Measurements from ENCODE around the gene FTO.

DNA sequence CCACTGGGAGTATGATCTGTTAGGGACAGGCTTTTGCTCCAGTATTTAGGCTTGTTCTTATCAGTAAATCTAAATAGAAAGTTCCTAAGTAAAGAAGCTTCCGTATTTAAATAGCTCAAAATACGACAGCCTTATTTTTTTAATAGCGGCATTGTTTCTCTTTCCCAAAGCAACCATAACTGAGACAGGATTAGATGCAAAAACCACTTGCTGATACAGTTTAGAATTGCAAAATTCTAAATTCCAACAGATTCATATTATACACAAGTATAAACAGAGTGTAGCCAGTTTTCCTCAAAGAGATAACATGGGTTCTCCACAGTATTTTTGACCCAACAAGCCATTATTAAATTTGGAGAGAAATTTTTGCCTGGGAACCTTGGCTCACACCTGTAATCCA is 276.7 kb downstream of the FTO start:
- TF ChIP-seq, protein P1, sequence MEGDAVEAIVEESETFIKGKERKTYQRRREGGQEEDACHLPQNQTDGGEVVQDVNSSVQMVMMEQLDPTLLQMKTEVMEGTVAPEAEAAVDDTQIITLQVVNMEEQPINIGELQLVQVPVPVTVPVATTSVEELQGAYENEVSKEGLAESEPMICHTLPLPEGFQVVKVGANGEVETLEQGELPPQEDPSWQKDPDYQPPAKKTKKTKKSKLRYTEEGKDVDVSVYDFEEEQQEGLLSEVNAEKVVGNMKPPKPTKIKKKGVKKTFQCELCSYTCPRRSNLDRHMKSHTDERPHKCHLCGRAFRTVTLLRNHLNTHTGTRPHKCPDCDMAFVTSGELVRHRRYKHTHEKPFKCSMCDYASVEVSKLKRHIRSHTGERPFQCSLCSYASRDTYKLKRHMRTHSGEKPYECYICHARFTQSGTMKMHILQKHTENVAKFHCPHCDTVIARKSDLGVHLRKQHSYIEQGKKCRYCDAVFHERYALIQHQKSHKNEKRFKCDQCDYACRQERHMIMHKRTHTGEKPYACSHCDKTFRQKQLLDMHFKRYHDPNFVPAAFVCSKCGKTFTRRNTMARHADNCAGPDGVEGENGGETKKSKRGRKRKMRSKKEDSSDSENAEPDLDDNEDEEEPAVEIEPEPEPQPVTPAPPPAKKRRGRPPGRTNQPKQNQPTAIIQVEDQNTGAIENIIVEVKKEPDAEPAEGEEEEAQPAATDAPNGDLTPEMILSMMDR (IDR thresholded peaks at IDR 0.05): no peak
- no peak for TF ChIP-seq POLR2A (IDR thresholded peaks at IDR 0.05)
